HepG2 (cell line): ENCODE measurements around the gene NAIF1. TPM values are rescaled to one million over a fixed set of nuclear protein-coding genes. Genes with fewer than 3 reads are reported as not detected.

Experiments used
- CAMTA2 ChIP-seq: sonication (generic); formaldehyde crosslinking; IDR thresholded peaks from 2 replicates; pipeline ENCODE4 v1.4.0; 2020; ENCODE audit warnings: mild to moderate bottlenecking, missing genetic modification reagents, borderline replicate concordance
- GATA4 ChIP-seq: sonication (generic); IDR thresholded peaks from 2 replicates; pipeline ENCODE4 v1.6.1; 2016; ENCODE audit warnings: antibody characterized with exemption, low read depth, borderline replicate concordance
- GPBP1L1 ChIP-seq: sonication (generic); formaldehyde crosslinking; IDR thresholded peaks from 2 replicates; pipeline ENCODE4 v1.5.0; 2020; ENCODE audit warnings: mild to moderate bottlenecking, missing genetic modification reagents
- GPN1 ChIP-seq: sonication (generic); formaldehyde crosslinking; IDR thresholded peaks from 2 replicates; pipeline ENCODE4 v1.5.1; 2020; ENCODE audit warnings: missing genetic modification reagents, borderline replicate concordance
- HOXA5 ChIP-seq: sonication (generic); formaldehyde crosslinking; IDR thresholded peaks from 2 replicates; pipeline ENCODE4 v1.4.0; 2020; ENCODE audit warnings: missing genetic modification reagents
- IKZF5 ChIP-seq: IDR thresholded peaks from 2 replicates; pipeline ENCODE4 v1.6.1; 2018; ENCODE audit warnings: missing genetic modification reagents, mild to moderate bottlenecking, missing compliant biosample characterization
- KDM3A ChIP-seq: IDR thresholded peaks from 2 replicates; pipeline ENCODE4 v1.6.1; 2018; ENCODE audit warnings: low read depth, missing compliant biosample characterization
- MED1 ChIP-seq: sonication (generic); formaldehyde crosslinking; IDR thresholded peaks from 2 replicates; pipeline ENCODE4 v1.4.0; 2020; ENCODE audit warnings: missing genetic modification reagents
- PHF5A ChIP-seq: IDR thresholded peaks from one replicate; pipeline ENCODE4 v1.6.1; 2018; ENCODE audit warnings: low read depth, missing genetic modification reagents; ENCODE audit not compliant: unreplicated experiment
- PPARG ChIP-seq: conservative IDR thresholded peaks from 2 replicates; pipeline ENCODE4 v1.6.1; 2016; ENCODE audit warnings: missing biosample characterization, missing genetic modification reagents
- RFX5 ChIP-seq: IDR thresholded peaks from 2 replicates; pipeline ENCODE4 v1.6.1; 2011; ENCODE audit warnings: low read depth, low read length, improper control_type of control experiment
- SIN3A ChIP-seq: IDR thresholded peaks from 2 replicates; pipeline ENCODE4 v1.6.1; 2011; ENCODE audit warnings: low read depth, mild to moderate bottlenecking, control low read depth, low read length, borderline replicate concordance
- SRSF1 ChIP-seq: fragments of 200-400 bp; formaldehyde crosslinking; optimal IDR thresholded peaks from 2 replicates; pipeline ENCODE3; 2017; ENCODE audit warnings: mild to moderate bottlenecking, low read depth, low read length, moderate library complexity
- SRY ChIP-seq: sonication (generic); formaldehyde crosslinking; IDR thresholded peaks from 2 replicates; pipeline ENCODE4 v1.8.0; 2022; ENCODE audit warnings: mild to moderate bottlenecking, missing genetic modification reagents
- TBP ChIP-seq: sonication (generic); formaldehyde crosslinking; IDR thresholded peaks from 2 replicates; pipeline ENCODE4 v1.5.0; 2020; ENCODE audit warnings: missing genetic modification reagents
- ZFP37 ChIP-seq: sonication (generic); formaldehyde crosslinking; IDR thresholded peaks from 2 replicates; pipeline ENCODE4 v1.4.0; 2020; ENCODE audit warnings: missing genetic modification reagents, borderline replicate concordance
- ZNF343 ChIP-seq: sonication (generic); formaldehyde crosslinking; IDR thresholded peaks from 2 replicates; pipeline ENCODE4 v1.4.0; 2020; ENCODE audit warnings: mild to moderate bottlenecking, missing genetic modification reagents
- ZNF383 ChIP-seq: sonication (generic); formaldehyde crosslinking; IDR thresholded peaks from 2 replicates; pipeline ENCODE4 v1.4.0; 2020; ENCODE audit warnings: missing genetic modification reagents, mild to moderate bottlenecking, borderline replicate concordance
- ZNF530 ChIP-seq: sonication (generic); formaldehyde crosslinking; IDR thresholded peaks from 2 replicates; pipeline ENCODE4 v1.5.0; 2020; ENCODE audit warnings: low read depth, mild to moderate bottlenecking, missing genetic modification reagents
- ZNF557 ChIP-seq: sonication (generic); formaldehyde crosslinking; IDR thresholded peaks from 2 replicates; pipeline ENCODE4 v1.4.0; 2020; ENCODE audit warnings: missing genetic modification reagents
- ZNF564 ChIP-seq: sonication (generic); formaldehyde crosslinking; IDR thresholded peaks from 2 replicates; pipeline ENCODE4 v1.8.1; 2023; ENCODE audit warnings: mild to moderate bottlenecking, missing genetic modification reagents
- ZNF7 ChIP-seq: IDR thresholded peaks from 2 replicates; pipeline ENCODE4 v1.6.1; 2016; ENCODE audit warnings: missing biosample characterization, missing genetic modification reagents
- ZNF878 ChIP-seq: sonication (generic); formaldehyde crosslinking; IDR thresholded peaks from 2 replicates; pipeline ENCODE4 v1.8.1; 2023; ENCODE audit warnings: mild to moderate bottlenecking, missing genetic modification reagents, moderate library complexity
- polyA plus RNA-seq, 8 experiments: library from polyadenylated mRNA; depleted of rRNA in 3 of 8; stranded (reverse) in 7 of 8; unstranded in 1 of 8; fragments of >200 nt; fragmentation: Illumina TruSeq in 4 of 8; extraction: Trizol in 4 of 8; gene quantifications; 2 replicates each; pipeline versions ENCODE4 v1.2.1 to v1.2.3, GENCODE V29; 2011 to 2016; ENCODE audit warnings: low read depth in 4 of 8, missing spikeins in 1 of 8, mixed read lengths in 1 of 8; ENCODE audit not compliant: insufficient read depth in 1 of 8
- total RNA-seq, 5 experiments: library from RNA; depleted of rRNA; stranded (reverse); fragments of >200 nt; fragmentation: Illumina TruSeq; extraction: Trizol; gene quantifications; 2 replicates each; pipeline ENCODE4 v1.2.3, GENCODE V29; 2016; ENCODE audit warnings: low read depth in 1 of 5
- TF ChIP-seq, protein P1 (sequence below): sonication (generic); IDR thresholded peaks from 2 replicates; pipeline ENCODE4 v1.6.1; 2016; ENCODE audit warnings: low read depth, borderline replicate concordance
- TF ChIP-seq, protein P2 (sequence below): sonication (generic); formaldehyde crosslinking; IDR thresholded peaks from 2 replicates; pipeline ENCODE4 v1.5.0; 2020; ENCODE audit warnings: missing genetic modification reagents, mild to moderate bottlenecking, borderline replicate concordance
- TF ChIP-seq, protein P3 (sequence below): sonication (generic); formaldehyde crosslinking; IDR thresholded peaks from 2 replicates; pipeline ENCODE4 v1.8.0; 2022; ENCODE audit warnings: missing genetic modification reagents, mild to moderate bottlenecking, borderline replicate concordance
- TF ChIP-seq, protein P4 (sequence below): sonication (generic); formaldehyde crosslinking; IDR thresholded peaks from 2 replicates; pipeline ENCODE4 v1.8.1; 2023; ENCODE audit warnings: missing genetic modification reagents, mild to moderate bottlenecking, borderline replicate concordance

The NAIF1 gene
- total and polyA plus RNA-seq, 2 of the 13 experiments (the other 11 are each of a cell fraction or from before 2014, with no cell fraction given): 6.0 to 6.9 TPM

DNA sequence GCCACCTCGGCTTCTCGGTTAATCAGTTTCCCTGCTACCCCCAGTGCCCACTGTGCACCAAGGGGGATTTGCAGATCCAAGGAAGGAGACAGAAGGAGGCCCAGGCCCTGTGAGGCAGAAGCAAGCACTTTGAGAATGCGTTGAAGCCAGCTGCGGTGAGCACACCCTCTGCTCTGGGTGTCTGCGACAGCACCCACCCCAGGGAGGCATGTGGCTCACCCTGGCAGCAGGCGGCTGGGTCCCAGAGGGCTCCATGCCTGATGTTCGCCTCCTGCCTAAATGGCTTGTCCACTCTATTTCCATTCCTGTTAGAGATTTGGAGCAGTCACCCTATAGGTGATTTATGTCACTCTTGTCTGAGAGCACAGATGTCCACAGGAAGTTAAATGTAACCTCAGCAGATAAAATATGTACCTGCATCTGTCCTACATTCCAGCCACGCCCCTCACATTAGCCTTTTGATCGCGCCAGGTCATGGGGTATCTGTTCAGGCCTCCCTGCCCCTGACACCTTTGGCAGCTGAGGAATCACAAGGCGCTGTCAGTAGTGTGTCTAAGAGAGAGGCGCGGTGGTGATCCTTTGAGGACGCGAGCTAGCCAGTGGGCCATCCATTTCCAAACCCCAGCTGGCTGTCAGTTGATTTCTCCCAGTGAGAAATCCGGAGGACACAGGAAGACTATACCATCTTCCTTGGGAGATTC lies 32.3 kb upstream of the NAIF1 start (continued):
- TF ChIP-seq ZFP37 (CRISPR knock-in tag) (no peak), ZNF343 (CRISPR knock-in tag) (no peak), ZNF7 (CRISPR knock-in tag) (no peak), TBP (CRISPR knock-in tag) (no peak), KDM3A (no peak), ZNF530 (no peak), IKZF5 (CRISPR knock-in tag) (no peak), PPARG (CRISPR knock-in tag) (no peak), GATA4 (no peak), SRSF1 (no peak), ZNF878 (CRISPR knock-in tag) (no peak), RFX5 (no peak), ZNF557 (CRISPR knock-in tag) (0 out of 2 replicates have a peak, but pooled peaks have one; percentile 39), SRY (CRISPR knock-in tag) (0 out of 2 replicates have a peak, but pooled peaks have one; percentile 8), SIN3A (0 out of 2 replicates have a peak, but pooled peaks have one; percentile 10), ZNF383 (no peak), GPBP1L1 (CRISPR knock-in tag) (no peak), MED1 (CRISPR knock-in tag) (0 out of 2 replicates have a peak, but pooled peaks have one; percentile 28), PHF5A (CRISPR knock-in tag) (no peak), GPN1 (CRISPR knock-in tag) (no peak), CAMTA2 (CRISPR knock-in tag) (0 out of 2 replicates have a peak, but pooled peaks have one; percentile 6), HOXA5 (CRISPR knock-in tag) (no peak), ZNF564 (no peak)
- TF ChIP-seq, protein P1, sequence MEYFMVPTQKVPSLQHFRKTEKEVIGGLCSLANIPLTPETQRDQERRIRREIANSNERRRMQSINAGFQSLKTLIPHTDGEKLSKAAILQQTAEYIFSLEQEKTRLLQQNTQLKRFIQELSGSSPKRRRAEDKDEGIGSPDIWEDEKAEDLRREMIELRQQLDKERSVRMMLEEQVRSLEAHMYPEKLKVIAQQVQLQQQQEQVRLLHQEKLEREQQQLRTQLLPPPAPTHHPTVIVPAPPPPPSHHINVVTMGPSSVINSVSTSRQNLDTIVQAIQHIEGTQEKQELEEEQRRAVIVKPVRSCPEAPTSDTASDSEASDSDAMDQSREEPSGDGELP: peak; percentile 63; the same call in 1 of the 2 replicates
- TF ChIP-seq, protein P2, sequence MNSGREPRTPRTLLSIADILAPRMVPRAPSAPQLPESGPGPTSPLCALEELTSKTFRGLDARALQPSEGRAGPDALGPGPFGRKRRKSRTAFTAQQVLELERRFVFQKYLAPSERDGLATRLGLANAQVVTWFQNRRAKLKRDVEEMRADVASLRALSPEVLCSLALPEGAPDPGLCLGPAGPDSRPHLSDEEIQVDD (CRISPR knock-in tag): no peak
- TF ChIP-seq, protein P3, sequence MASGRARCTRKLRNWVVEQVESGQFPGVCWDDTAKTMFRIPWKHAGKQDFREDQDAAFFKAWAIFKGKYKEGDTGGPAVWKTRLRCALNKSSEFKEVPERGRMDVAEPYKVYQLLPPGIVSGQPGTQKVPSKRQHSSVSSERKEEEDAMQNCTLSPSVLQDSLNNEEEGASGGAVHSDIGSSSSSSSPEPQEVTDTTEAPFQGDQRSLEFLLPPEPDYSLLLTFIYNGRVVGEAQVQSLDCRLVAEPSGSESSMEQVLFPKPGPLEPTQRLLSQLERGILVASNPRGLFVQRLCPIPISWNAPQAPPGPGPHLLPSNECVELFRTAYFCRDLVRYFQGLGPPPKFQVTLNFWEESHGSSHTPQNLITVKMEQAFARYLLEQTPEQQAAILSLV (CRISPR knock-in tag): no peak
- TF ChIP-seq, protein P4, sequence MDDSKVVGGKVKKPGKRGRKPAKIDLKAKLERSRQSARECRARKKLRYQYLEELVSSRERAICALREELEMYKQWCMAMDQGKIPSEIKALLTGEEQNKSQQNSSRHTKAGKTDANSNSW (CRISPR knock-in tag): no peak
